Thyroid gland (tissue), 4 donors: ENCODE data around the gene SFRP5. TPM values are rescaled to one million over a fixed set of nuclear protein-coding genes. Genes with fewer than 3 reads are reported as not detected.

ENCODE experiments used
- DNase-seq, 2 donors: peaks; one replicate each; pipeline ENCODE4 v3.0.0-alpha.2; 2019
- H3K27ac ChIP-seq, 3 donors: fragments of 200-600 bp; sonication (generic); 1 replicate in 2 of 3; 2 replicates in 1 of 3; pipeline ENCODE4 v1.5.1; 2016 to 2019; ENCODE audit warnings: mild to moderate bottlenecking in 1 of 3, moderate library complexity in 1 of 3
- H3K27me3 ChIP-seq: fragments of 200-600 bp; sonication (generic); one replicate; pipeline ENCODE4 v1.5.1; 2019
- H3K36me3 ChIP-seq, 2 donors: fragments of 200-600 bp; sonication (generic); one replicate each; pipeline ENCODE4 v1.5.1; 2016 to 2019
- H3K4me1 ChIP-seq, 2 donors: fragments of 200-600 bp; sonication (generic); one replicate each; pipeline ENCODE4 v1.5.1; 2017 to 2019
- H3K4me3 ChIP-seq, 3 donors: fragments of 200-600 bp; sonication (generic); replicated peaks in 1 of 3; 1 replicate in 2 of 3; 2 replicates in 1 of 3; pipeline ENCODE4 v1.5.1; 2016; ENCODE audit warnings: mild to moderate bottlenecking in 1 of 3
- H3K9me3 ChIP-seq: fragments of 200-600 bp; sonication (generic); one replicate; pipeline ENCODE4 v1.5.1; 2017
- POLR2A ChIP-seq, 2 donors: fragments of 450-650 bp; IDR thresholded peaks; one replicate each; pipeline ENCODE4 v1.6.1; 2017; ENCODE audit warnings: antibody characterized with exemption in 2 of 2, mild to moderate bottlenecking in 2 of 2, moderate library complexity in 1 of 2
- WGBS, 2 donors: methylation state at CpG; one replicate each; pipeline ENCODE4 v1.1.5; 2017; 5-methylcytosine and 5-hydroxymethylcytosine counted together
- intact Hi-C: fragments of 100-400 bp; cut with DNase I; formaldehyde crosslinking; loops from one replicate; pipeline ENCODE4 v1.15.1; 2023
- total RNA-seq, 4 donors: library from RNA; depleted of rRNA; stranded (reverse); fragments of >200 nt; gene quantifications; one replicate each; pipeline ENCODE4 v1.2.3, GENCODE V29; 2016
- TF ChIP-seq, protein P1 (sequence below), 6 experiments: fragments of 200-600 bp in 3 of 6; fragments of 450-650 bp in 3 of 6; sonication (generic) in 3 of 6; IDR thresholded peaks; one replicate each; pipeline ENCODE4 v1.5.1; 2016 to 2019; ENCODE audit warnings: antibody characterized with exemption in 6 of 6, mild to moderate bottlenecking in 2 of 6, inconsistent platforms in 1 of 6, moderate library complexity in 1 of 6

Gene SFRP5
- total RNA-seq, 4 donors from 2014 or later = 0.22 to 0.40 TPM; not detected in 2

DNA sequence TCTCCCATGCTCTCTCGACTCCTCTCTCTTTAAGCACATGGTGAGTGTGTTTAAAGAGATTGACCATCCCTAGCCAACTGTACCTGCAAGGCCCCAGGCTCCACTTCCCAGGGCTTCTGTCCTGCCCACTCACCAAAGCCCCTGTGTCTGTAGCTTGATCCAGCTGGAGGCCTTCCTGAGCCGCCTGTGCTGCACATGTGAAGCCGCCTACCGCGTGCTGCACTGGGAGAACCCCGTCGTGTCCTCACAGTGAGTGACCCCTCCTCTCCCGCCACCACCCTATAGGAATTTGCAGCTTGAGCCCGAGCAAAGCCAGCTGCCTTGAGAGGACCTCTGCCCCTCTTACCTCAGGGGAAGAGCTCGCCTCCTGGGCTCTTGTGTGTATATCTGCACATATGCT, 23.7 kb downstream of the SFRP5 start:
- Histone ChIP-seq H3K4me3 (no peak overlapping the region), H3K9me3 (no peaks in the 10 kb centered on the region), H3K36me3 (peaks cover 65 to 71% of the 10 kb centered on the region in 2 donors), H3K27me3 (no peaks in the 10 kb centered on the region), H3K4me1 (no peaks in the 10 kb centered on the region), H3K27ac (no peak overlapping the region)
- intact Hi-C loops = no loop called here
- WGBS, 2 donors = 88 to 90% methylated on average over 9 to 10 of the region's 10 CpGs
- TF ChIP-seq, protein P1, sequence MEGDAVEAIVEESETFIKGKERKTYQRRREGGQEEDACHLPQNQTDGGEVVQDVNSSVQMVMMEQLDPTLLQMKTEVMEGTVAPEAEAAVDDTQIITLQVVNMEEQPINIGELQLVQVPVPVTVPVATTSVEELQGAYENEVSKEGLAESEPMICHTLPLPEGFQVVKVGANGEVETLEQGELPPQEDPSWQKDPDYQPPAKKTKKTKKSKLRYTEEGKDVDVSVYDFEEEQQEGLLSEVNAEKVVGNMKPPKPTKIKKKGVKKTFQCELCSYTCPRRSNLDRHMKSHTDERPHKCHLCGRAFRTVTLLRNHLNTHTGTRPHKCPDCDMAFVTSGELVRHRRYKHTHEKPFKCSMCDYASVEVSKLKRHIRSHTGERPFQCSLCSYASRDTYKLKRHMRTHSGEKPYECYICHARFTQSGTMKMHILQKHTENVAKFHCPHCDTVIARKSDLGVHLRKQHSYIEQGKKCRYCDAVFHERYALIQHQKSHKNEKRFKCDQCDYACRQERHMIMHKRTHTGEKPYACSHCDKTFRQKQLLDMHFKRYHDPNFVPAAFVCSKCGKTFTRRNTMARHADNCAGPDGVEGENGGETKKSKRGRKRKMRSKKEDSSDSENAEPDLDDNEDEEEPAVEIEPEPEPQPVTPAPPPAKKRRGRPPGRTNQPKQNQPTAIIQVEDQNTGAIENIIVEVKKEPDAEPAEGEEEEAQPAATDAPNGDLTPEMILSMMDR (IDR thresholded peaks at IDR 0.05) = no peak
- no peak for TF ChIP-seq POLR2A (IDR thresholded peaks at IDR 0.05)
- DNase-seq = no peak

DNA sequence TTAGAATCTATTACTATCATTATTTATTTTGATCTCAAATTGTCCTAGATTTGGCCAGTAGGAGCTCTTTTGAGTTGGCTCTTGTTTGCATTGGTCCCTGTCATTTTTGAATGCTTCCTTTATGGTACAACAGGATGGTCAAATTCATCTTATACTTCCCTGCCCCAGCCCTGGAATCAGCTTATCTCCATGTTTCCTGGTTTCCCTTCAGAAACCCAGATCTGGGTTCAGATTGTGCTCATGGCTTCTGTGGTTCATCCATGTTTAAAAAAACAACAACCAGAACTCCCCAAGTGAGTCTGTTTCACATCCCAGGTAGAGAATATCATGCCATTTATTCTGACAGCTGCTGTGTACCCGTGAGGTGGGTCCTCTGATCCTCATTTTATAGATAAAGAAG, 24.2 kb downstream of the SFRP5 start:
- DNase-seq = no peak
- Histone ChIP-seq H3K27me3 (no peaks in the 10 kb centered on the region), H3K4me1 (no peaks in the 10 kb centered on the region), H3K4me3 (no peak overlapping the region), H3K27ac (no peak overlapping the region), H3K36me3 (peaks cover 63 to 70% of the 10 kb centered on the region in 2 donors), H3K9me3 (no peaks in the 10 kb centered on the region)
- TF ChIP-seq, protein P1 (IDR thresholded peaks at IDR 0.05) = no peak
- TF ChIP-seq POLR2A (IDR thresholded peaks at IDR 0.05) = no peak
- intact Hi-C loops = no loop called here
- WGBS, 2 donors = 95 to 100% methylated on average over 1 of the region's 1 CpG

DNA sequence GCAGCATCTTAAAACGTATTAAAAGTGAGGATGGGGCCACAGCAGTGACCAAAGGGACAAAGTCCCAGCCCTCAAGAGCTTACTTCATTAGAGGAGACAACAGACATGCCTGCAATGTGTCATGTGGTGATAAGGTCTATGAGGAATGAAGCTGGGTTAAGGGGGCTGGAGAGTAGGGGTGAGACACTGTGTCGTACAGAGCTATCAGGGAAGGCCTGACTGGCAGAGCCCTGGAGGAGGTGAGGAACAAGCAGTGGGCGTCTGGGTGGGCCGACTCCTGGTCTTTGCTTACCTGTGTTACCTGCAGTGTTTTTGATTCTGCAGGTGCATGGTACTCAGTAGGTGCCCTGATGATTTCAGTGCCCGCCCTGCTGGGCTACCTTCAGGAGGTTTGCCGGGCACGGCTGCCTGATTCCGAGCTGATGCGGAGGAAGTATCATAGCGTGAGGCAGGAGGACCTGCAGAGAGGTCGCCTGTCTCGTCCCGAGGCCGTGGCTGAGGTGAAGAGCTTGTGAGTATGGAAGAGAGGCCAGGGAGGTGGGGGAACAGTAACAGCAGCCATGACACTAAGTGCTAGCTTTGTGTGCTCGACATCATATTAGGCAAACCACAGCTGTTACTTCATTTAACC, 27.3 kb downstream of the SFRP5 start:
- Histone ChIP-seq H3K4me3 (no peak overlapping the region), H3K27ac (no peak overlapping the region), H3K27me3 (no peaks in the 10 kb centered on the region), H3K4me1 (no peaks in the 10 kb centered on the region), H3K9me3 (no peaks in the 10 kb centered on the region), H3K36me3 (peaks cover 37 to 46% of the 10 kb centered on the region in 2 donors)
- 95% methylated on average over 15 of the region's 15 CpGs for WGBS, 2 donors
- TF ChIP-seq, protein P1 (IDR thresholded peaks at IDR 0.05) = no peak
- TF ChIP-seq POLR2A (IDR thresholded peaks at IDR 0.05) = no peak
- intact Hi-C loops = no loop called here
- DNase-seq = no peak

DNA sequence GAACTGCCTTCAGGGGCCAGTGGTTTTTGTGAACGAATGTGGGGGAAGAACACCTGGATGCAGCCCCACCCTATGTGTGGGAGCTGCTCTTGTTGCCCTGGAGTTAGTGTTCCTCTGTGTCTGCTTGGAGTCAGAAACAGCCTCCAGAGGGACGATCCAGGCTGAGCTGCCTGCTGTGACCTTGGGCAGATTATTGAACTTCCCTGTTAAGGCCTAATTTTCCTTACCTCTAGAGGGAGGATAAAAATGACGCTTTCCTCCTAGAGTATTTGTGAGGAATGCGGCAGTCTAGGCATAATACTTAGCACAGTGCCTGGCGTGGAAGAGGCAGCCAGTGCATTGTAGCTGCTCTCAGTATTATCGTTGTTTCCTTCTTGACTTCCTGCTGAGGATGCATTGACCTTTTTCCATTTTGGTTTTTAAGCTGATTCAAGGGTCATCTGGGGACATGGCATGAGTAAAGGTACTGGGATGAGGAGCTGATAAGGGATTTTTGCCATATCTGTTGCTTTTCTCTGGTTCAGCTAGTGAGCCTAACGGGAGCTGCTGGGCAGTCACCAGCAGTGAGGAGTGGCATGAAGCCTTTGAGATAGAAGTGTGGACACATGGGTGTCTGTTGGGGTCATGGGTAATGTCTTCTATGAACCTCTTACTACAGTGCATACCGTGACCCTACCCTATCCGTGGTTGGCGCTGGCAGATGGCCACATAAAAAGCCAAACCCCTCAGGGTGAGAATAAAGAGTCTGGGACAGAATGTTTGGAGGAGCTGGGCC, 28.4 kb downstream of the SFRP5 start:
- DNase-seq = no peak
- intact Hi-C loops = no loop called here
- no peaks in the 10 kb centered on the region for H3K9me3 ChIP-seq
- TF ChIP-seq POLR2A (IDR thresholded peaks at IDR 0.05) = no peak
- TF ChIP-seq, protein P1 (IDR thresholded peaks at IDR 0.05) = no peak
- H3K27me3 ChIP-seq = no peaks in the 10 kb centered on the region
- H3K27ac ChIP-seq = no peak overlapping the region
- peaks cover 4 to 5% of the 10 kb centered on the region in 2 donors for H3K4me1 ChIP-seq
- peaks cover 31 to 40% of the 10 kb centered on the region in 2 donors for H3K36me3 ChIP-seq
- 91 to 93% methylated on average over 10 of the region's 10 CpGs for WGBS, 2 donors
- no peak overlapping the region for H3K4me3 ChIP-seq

DNA sequence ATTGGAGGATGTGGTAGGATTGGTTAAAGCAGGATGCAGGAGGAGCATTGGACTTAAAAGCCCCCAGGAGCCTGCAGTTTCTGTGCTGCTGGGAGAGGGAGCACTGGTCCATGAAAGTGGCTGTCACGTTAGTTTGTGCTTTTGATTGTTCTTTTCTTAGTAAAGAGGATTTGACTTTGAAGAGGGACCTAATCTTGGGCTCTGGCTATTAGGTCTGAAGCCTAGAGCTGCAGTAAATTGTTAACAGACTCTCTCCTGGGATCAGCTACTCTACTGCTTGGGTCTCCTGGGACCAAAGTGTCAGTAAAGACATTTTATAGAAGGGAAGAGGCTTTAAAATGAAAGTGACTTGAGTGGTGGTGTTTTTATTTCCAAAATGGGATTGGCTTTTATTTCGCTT, 31.2 kb downstream of the SFRP5 start:
- intact Hi-C loops = no loop called here
- no peak overlapping the region for H3K4me3 ChIP-seq
- H3K27ac ChIP-seq = no peak overlapping the region
- peaks cover 12 to 14% of the 10 kb centered on the region in 2 donors for H3K4me1 ChIP-seq
- H3K9me3 ChIP-seq = no peaks in the 10 kb centered on the region
- WGBS, 2 donors = 80 to 95% methylated on average over 2 of the region's 2 CpGs
- no peak for TF ChIP-seq POLR2A (IDR thresholded peaks at IDR 0.05)
- TF ChIP-seq, protein P1 (IDR thresholded peaks at IDR 0.05) = no peak
- no peaks in the 10 kb centered on the region for H3K27me3 ChIP-seq
- no peak for DNase-seq
- peaks cover 21 to 22% of the 10 kb centered on the region in 2 donors for H3K36me3 ChIP-seq
